ENCODE results near the gene RNF151.
A peak's percentile ranks its signal among the peaks of the same experiment; 100 is the strongest.

The RNF151 gene

DNA sequence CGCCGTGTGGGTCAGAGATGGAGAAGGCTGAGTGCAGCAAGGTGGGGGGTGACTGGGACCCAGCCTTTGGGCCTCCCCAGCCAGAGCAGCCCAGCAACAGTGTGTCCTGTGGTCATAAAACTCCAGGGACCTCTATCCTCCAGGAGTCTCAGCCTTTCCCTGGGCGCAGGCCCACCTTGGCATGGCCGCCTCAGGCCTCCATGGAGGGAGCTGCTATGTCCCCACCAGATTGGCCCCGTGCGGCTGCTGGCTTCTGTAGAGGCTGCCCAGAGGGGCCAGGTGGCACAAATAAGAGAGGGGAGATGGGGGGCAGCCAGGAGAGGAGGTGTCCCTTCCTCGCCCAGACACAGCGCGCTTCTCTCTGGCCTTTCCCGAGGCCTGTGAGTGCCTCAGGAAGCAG is 20.5 kb downstream of the RNF151 start:
- TF ChIP-seq CSDC2 (CRISPR knock-in tag; IDR thresholded peaks at IDR 0.05) (no peak), ARNTL (CRISPR knock-in tag; IDR thresholded peaks at IDR 0.05; ENCODE audit: borderline replicate concordance, low read depth) (no peak), CSRNP3 (CRISPR knock-in tag; IDR thresholded peaks at IDR 0.05) (no peak), ZC3H10 (CRISPR knock-in tag; IDR thresholded peaks at IDR 0.05) (no peak), PPARA (CRISPR knock-in tag; IDR thresholded peaks at IDR 0.05; ENCODE audit: borderline replicate concordance) (no peak)
- ATAC-seq, result no peak

DNA sequence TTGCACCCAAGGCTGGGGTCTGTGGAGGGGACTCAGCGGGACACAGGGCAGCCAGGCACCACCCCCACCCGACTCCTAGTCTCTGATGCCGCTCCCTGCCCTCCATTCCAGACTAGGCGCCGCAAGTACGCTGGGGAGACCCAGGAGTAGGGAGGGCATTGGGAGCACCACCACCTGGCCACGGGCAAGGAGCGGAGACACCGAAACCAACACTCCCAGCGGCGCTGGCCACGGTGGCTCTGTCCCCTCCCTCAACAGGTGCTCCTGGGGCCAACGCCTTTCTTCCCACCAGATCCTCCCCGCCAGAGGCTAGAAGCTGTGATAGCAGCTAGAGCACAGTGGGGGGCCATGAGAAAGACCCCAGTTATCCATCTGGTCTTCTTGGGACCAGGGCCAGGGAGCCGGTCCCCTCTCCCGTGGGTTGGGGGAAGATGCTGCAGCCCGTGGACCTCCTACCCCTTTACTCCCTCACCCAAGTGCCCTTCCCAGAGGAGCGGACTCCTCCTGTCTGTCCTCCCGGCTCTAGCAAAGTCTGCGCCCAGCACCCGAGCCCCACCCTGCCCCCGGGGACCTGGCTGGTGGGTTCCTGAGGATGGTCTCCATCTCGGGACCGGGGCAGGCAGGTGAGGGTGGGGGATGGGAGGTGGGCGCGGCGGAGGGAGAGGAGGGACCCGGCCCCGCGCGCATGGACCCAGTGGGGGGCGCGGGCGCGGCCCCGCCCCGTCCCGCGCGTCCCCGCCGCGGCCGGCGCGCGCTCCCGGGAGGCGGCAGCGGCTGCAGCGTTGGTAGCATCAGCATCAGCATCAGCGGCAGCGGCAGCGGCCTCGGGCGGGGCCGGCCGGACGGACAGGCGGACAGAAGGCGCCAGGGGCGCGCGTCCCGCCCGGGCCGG is 22.8 kb downstream of the RNF151 start, which contains the start of gene SYNGR3:
TSS of gene SYNGR3 (plus strand) at position 762 of the 892 bp plus-strand sequence. CDS start 133 bp downstream, outside the sequence.
- TF ChIP-seq TCF4 (CRISPR knock-in tag; IDR thresholded peaks at IDR 0.05; ENCODE audit: borderline replicate concordance), result no peak
- no peak for TF ChIP-seq RARB (CRISPR knock-in tag; IDR thresholded peaks at IDR 0.05)
- no peak for TF ChIP-seq ISL1 (CRISPR knock-in tag; IDR thresholded peaks at IDR 0.05)
- no peak for TF ChIP-seq GLIS3 (CRISPR knock-in tag; IDR thresholded peaks at IDR 0.05)
- TF ChIP-seq ZFP3 (CRISPR knock-in tag; IDR thresholded peaks at IDR 0.05), result no peak
- TF ChIP-seq, protein P1, sequence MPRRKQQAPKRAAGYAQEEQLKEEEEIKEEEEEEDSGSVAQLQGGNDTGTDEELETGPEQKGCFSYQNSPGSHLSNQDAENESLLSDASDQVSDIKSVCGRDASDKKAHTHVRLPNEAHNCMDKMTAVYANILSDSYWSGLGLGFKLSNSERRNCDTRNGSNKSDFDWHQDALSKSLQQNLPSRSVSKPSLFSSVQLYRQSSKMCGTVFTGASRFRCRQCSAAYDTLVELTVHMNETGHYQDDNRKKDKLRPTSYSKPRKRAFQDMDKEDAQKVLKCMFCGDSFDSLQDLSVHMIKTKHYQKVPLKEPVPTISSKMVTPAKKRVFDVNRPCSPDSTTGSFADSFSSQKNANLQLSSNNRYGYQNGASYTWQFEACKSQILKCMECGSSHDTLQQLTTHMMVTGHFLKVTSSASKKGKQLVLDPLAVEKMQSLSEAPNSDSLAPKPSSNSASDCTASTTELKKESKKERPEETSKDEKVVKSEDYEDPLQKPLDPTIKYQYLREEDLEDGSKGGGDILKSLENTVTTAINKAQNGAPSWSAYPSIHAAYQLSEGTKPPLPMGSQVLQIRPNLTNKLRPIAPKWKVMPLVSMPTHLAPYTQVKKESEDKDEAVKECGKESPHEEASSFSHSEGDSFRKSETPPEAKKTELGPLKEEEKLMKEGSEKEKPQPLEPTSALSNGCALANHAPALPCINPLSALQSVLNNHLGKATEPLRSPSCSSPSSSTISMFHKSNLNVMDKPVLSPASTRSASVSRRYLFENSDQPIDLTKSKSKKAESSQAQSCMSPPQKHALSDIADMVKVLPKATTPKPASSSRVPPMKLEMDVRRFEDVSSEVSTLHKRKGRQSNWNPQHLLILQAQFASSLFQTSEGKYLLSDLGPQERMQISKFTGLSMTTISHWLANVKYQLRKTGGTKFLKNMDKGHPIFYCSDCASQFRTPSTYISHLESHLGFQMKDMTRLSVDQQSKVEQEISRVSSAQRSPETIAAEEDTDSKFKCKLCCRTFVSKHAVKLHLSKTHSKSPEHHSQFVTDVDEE (CRISPR knock-in tag; IDR thresholded peaks at IDR 0.05), result no peak
- TF ChIP-seq CSDC2 (CRISPR knock-in tag; IDR thresholded peaks at IDR 0.05), result no peak
- TF ChIP-seq OSR1 (CRISPR knock-in tag; IDR thresholded peaks at IDR 0.05), result no peak
- TF ChIP-seq PATZ1 (CRISPR knock-in tag; IDR thresholded peaks at IDR 0.05; ENCODE audit: borderline replicate concordance), result no peak
- no peak for TF ChIP-seq CREB5 (CRISPR knock-in tag; IDR thresholded peaks at IDR 0.05; ENCODE audit: low read depth)
- no peak for TF ChIP-seq ZNF70 (CRISPR knock-in tag; IDR thresholded peaks at IDR 0.05)
- peak; percentile 5; the same call in 2 of the 3 replicates for ATAC-seq

DNA sequence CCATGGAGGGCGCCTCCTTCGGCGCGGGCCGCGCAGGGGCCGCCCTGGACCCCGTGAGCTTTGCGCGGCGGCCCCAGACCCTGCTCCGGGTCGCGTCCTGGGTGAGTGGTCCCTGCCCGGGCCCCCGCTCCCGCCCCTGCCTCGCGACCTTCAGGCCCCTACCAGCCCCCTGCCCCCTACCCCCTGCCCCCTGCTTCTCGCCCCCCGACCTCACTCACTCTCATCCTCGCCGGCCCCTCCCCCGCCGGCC is 23.4 kb downstream of the RNF151 start:
- TF ChIP-seq ZFP30 (CRISPR knock-in tag; IDR thresholded peaks at IDR 0.05) (no peak), GLIS3 (CRISPR knock-in tag; IDR thresholded peaks at IDR 0.05) (no peak), TOX (CRISPR knock-in tag; IDR thresholded peaks at IDR 0.05; ENCODE audit: borderline replicate concordance) (no peak)
- no peak for ATAC-seq

GRCh38 chr16:1990351-1991134 is 23.9 kb downstream of the RNF151 start:
- no peak for ATAC-seq
- TF ChIP-seq OSR1 (CRISPR knock-in tag; IDR thresholded peaks at IDR 0.05), result no peak
- no peak for TF ChIP-seq ZNF565 (CRISPR knock-in tag; conservative IDR thresholded peaks at IDR 0.05; ENCODE audit: low read depth)
- no peak for TF ChIP-seq ARNTL (CRISPR knock-in tag; IDR thresholded peaks at IDR 0.05; ENCODE audit: borderline replicate concordance, low read depth)
- TF ChIP-seq GLIS3 (CRISPR knock-in tag; IDR thresholded peaks at IDR 0.05), result no peak
- no peak for TF ChIP-seq ZNF8 (CRISPR knock-in tag; IDR thresholded peaks at IDR 0.05)
- TF ChIP-seq CREB5 (CRISPR knock-in tag; IDR thresholded peaks at IDR 0.05; ENCODE audit: low read depth), result no peak
- TF ChIP-seq ZFP30 (CRISPR knock-in tag; IDR thresholded peaks at IDR 0.05), result no peak
- TF ChIP-seq ZFP3 (CRISPR knock-in tag; IDR thresholded peaks at IDR 0.05), result no peak
- no peak for TF ChIP-seq BACH2 (CRISPR knock-in tag; IDR thresholded peaks at IDR 0.05; ENCODE audit: borderline replicate concordance)
- TF ChIP-seq TCF4 (CRISPR knock-in tag; IDR thresholded peaks at IDR 0.05; ENCODE audit: borderline replicate concordance), result no peak
- no peak for TF ChIP-seq TOX (CRISPR knock-in tag; IDR thresholded peaks at IDR 0.05; ENCODE audit: borderline replicate concordance)
- TF ChIP-seq SNAI2 (CRISPR knock-in tag; IDR thresholded peaks at IDR 0.05), result no peak
- TF ChIP-seq ESRRG (CRISPR knock-in tag; IDR thresholded peaks at IDR 0.05), result no peak
- TF ChIP-seq PATZ1 (CRISPR knock-in tag; IDR thresholded peaks at IDR 0.05; ENCODE audit: borderline replicate concordance), result no peak

Data from SK-N-SH treated with all-trans-retinoic acid at 6 μM for 48 hours (cell line).